Caki2 (cell line): ENCODE data around the gene TNRC6C. TPM values are rescaled to one million over a fixed set of nuclear protein-coding genes. Genes with fewer than 3 reads are reported as not detected.
A peak's percentile ranks its signal among the peaks of the same experiment; 100 is the strongest.

Experiments used
- DNase-seq: peaks from one replicate; pipeline ENCODE4 v3.0.0-alpha.2; 2015; ENCODE audit warnings: low read depth
- in situ Hi-C: cut with HindIII; loops from 2 replicates; pipeline ENCODE4 v1.10.0; 2016; ENCODE audit warnings: low sequenced_read_pairs, low pct_unique_long_range_greater_than_20kb, mixed read lengths
- total RNA-seq: library from RNA; depleted of rRNA; stranded (reverse); fragments of >200 nt; shearing (Covaris generic); gene quantifications from 2 replicates; pipeline ENCODE4 v1.2.3, GENCODE V29; 2014; ENCODE audit warnings: low replicate concordance; rRNA removed

TNRC6C gene, protein sequence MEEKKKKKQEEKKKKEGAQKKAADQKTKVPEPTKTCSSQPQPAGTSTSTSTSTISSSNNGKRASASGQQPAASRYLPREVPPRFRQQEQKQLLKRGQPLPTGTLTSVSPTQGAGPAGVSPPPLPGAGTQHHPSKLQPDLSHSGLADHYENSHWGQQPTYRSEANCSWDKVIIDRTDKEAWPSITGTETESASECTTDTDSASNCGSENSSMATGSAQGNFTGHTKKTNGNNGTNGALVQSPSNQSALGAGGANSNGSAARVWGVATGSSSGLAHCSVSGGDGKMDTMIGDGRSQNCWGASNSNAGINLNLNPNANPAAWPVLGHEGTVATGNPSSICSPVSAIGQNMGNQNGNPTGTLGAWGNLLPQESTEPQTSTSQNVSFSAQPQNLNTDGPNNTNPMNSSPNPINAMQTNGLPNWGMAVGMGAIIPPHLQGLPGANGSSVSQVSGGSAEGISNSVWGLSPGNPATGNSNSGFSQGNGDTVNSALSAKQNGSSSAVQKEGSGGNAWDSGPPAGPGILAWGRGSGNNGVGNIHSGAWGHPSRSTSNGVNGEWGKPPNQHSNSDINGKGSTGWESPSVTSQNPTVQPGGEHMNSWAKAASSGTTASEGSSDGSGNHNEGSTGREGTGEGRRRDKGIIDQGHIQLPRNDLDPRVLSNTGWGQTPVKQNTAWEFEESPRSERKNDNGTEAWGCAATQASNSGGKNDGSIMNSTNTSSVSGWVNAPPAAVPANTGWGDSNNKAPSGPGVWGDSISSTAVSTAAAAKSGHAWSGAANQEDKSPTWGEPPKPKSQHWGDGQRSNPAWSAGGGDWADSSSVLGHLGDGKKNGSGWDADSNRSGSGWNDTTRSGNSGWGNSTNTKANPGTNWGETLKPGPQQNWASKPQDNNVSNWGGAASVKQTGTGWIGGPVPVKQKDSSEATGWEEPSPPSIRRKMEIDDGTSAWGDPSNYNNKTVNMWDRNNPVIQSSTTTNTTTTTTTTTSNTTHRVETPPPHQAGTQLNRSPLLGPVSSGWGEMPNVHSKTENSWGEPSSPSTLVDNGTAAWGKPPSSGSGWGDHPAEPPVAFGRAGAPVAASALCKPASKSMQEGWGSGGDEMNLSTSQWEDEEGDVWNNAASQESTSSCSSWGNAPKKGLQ (N-terminal part only)
- 0.91 and 2.2 TPM in 2 replicates for total RNA-seq

DNA sequence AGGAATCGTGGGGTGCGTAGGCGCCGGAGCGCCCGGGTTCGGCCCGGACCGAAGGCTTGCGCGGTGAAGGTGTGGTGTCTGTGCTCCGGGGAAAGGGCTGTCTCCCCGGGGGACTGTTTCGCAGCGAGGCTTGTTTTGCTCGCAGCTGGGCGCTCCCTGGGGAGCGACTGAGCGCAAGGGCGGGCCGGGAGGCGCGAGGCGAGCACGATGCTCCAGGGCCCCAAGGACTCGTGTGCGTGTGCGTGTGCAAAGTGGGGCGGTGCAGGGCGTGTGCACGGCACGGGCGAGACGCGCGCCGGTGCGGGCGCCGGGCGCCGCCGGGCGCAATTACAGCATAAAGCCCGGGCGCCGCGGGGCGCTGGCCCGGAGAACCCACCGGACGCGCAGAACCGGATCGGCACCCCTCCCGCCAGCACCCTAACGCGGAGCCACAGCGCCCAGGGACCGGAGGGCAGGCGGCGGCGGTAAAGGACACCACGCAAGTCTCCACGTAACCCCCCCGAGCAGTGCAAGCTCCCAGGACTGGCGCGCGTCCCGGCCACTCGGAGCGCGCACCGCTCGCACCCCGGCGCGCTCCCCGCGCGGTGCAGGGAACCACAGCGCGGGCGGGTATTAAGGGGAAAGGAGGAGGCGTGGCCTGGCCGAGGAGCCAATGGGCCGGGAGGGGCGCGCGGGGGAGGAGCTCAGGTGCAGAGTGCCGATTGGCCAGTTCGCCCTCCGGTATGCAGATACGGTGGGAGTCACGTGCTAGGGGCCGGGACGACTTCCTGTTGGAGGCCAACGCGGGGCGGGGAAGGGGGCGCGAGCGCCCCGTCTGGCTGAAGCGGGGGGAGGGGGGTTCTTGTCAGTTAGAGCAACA lies at the start of gene TNRC6C:
TNRC6C (plus strand) TSS at position 847 of the 859 bp plus-strand sequence. CDS start 45,504 bp downstream, outside the sequence.
- in situ Hi-C loops = no loop called here
- peak; percentile 97 for DNase-seq

DNA sequence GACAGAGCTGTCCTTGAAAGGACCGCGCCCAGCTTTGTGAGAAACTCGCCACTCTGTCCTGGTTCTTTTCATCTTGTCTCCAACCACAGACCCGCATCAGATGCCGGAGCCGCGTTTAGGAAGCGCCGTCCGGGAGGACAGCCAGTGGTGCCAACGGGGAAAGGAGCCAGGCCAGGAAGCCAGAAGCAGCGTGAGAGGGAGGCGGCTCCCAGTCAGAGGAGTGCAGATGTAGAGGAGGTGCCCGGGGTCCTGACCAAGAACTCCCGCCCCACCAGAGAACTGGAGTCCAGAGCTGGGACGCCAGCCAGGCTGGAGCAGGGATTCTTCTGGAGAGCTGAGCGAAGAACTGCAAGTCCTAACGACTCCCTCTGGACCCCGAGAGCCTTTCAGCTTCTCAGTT lies 49.3 kb upstream of the TNRC6C start:
- in situ Hi-C loops = no loop called here
- DNase-seq = no peak

DNA sequence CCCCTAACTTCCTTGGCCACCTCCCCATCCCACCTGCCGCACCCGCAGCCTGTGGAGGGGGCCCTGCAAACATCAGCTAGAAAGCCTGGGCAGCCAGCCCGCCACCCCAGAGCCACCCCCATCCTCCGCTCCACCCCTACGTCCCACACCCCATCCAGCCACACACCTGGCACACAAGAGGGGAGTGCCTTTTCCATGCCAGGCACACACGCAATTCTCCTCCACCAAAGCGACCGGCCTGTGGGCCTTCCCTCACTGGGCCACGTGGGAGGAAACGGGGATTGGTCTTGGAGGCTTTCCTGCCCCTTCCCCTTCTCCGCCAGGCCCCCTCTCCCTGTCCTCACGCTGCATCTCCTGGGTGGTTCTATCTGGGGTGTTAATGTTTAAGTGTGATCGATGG lies 48.7 kb upstream of the TNRC6C start:
- in situ Hi-C loops = no loop called here
- no peak for DNase-seq

DNA sequence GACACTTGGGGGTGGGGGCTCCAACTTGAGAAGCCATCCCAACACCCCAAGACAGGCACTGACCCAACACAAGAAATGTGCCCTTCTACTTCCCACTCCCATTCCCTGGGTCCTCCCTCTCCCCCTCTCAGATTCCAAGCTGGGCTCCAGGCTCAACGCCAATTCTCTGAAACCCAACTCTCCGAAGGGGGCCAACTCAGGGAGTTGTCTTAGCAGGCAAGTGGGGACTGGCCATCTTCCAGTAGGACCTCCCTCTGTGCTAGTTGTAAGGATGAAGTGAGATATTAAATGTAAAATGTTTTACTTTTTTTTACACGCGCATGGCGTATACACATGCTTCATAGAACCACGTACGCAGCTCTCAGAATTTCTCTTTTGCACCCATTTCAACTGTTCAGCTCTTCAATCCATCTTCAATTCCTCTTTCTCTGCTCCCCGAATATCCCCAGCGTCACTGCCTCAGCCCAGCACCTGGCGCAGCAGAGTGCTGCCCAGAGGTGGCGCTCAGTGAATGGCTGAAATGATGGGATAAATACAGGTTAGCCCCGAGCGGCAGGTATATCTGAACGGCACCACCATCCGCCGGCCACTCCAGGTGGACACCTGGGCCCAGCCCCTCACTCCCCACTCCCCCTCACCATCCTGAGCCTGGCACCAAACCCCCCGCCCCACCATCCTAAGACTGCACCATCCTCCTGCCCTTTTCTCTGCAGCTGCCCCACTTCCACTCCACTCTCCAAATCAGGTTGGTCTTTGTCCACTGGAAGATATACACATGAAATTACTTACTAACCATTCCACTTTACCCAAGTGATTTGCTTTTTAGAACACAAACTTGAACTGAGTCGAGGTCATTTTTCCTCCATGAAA lies 43.9 kb upstream of the TNRC6C start:
- DNase-seq = no peak
- in situ Hi-C loops = no loop called here

DNA sequence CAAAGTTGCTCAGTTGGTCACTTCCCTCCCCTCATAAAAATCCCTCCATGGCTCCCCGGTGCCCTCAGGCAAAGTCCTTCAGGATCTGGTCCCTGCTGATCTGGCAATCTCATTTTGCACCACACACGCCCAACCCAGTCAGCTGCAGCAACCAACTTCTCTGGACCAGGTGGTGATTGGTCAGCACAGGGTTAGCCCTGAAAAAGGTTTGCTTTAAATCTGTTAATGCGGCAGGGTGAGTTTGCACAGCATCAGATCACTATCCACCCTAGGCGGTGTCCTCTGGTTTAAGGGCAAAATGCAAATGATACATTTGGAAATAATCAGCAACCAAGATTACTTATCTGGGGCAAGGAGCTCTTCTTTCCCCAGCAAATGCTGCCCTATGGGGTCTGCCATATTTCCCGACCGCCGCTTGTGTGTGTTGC lies 42.9 kb upstream of the TNRC6C start:
- in situ Hi-C loops = no loop called here
- no peak for DNase-seq

DNA sequence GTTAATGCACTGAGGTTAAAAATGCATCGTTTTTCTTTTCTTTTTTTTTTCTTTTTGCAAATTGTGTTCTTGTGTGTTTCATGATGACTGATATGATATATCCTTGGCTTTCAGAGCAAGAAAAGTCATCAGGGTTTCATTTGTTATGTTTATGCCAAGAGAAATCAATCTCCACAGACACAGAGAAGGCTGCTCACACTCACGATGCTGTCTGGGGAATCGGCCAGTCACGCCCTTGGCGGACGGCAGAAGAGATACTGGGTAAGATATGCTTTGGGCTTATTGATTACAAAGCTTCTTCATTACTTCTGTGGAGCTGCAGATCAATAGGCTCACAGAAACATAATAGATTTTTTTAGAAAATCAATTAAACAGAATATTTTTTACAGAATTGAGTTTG lies 42.2 kb upstream of the TNRC6C start:
- in situ Hi-C loops = no loop called here
- no peak for DNase-seq

DNA sequence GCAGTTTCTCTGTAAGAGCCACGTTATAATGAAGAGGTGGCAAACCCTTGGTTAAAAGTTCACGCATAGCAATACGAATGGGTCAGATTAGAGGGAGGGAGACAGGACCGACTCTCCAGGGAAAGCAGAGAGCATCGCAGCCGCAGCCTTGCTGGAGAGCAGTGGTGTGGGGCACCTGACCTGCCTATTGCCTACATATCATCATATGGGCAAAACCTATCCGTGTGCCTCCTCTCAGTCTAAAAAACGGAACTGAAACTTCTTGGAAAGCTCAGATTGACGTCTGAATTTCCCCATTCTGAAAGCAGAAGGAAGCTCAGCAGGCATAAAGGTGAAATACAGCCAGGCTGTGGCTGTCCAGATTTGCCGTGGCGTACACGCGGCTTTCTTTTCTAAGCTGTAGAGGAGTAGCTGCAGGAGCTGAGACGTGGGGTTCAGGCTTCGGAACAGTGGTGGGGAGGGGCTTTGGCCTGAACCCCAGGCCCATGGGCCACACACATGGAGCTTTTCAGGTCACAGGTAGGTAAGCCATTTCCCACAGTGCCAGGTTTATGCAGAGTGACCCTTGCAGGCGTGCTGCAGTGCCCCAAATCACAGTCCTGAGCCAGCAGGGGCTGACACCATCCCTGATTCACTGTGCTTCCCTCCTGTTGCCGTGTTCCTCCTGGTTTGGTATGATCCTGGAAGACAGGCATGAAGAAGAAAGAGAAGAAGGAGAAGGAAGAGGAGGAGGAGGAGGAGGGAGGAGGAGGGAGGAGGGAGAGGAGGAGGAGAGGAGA lies 41.6 kb upstream of the TNRC6C start:
- in situ Hi-C loops = no loop called here
- no peak for DNase-seq

DNA sequence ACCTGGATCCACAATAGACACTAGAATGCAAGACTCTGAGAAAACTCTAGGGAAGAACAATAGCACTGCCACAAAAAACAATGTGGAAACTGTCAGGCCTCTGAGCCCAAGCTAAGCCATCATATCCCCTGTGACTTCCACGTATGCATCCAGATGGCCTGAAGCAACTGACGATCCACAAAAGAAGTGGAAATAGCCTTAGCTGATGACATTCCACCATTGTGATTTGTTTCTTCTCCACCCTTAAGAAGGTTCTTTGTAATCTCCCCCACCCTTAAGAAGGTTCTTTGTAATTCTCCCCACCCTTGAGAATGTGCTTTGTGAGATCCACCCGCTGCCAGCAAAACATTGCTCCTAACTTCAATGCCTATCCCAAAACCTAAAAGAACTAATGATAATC lies 39.2 kb upstream of the TNRC6C start:
- no peak for DNase-seq
- in situ Hi-C loops = no loop called here

DNA sequence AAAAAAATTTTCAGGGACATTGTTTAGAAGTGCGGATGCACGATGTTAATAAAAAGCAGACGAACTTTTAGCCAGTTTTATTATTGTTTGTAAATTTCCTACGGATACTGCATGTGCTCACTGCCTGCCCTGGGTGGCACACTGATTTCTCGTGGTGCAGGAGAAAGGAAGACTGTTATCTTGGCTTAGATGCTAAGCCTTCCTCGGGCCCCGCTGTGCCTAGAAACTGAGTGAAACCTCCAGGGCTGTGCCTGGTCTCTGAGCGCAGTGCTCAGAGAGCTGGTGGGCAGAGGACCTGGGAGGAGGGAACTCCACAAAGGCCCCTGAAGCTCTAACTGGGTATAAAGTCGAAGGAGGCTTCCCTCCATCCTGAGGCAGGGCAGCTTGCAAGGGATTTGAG lies 35.4 kb upstream of the TNRC6C start:
- in situ Hi-C loops = no loop called here
- no peak for DNase-seq

DNA sequence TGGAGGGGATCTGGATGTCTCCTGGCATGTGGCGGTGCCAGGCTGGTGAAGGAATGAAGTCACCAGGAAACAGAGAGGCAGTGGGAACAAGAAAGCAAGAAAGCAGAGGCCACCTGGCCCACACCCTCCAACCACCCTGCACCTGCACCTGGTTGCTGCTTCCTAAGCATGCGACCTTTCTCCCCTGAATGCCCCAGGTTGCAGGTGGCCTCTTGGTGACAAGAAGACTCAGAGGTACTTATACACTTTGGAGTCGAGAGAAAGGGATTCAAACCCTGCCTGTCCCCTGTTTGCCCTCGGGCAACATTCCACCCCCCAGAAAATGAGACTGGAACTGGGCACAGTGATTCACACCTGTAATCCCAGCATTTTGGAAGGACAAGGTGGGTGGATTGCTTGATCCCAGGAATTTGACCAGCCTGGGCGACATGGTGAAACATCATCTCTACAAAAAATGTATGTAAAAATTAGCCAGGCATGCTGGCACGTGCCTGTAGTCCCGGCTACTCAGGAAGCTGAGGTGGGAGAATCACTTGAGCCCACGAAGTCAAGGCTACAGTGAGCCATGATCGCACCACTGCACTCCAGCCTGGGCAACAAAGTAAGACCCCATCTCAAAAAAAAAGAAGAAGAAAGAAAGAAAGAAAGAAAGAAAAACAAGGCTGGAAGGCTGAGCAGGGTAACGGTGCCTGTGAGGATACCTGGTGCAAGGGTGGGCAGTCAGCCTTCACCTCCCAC lies 34.6 kb upstream of the TNRC6C start:
- no peak for DNase-seq
- in situ Hi-C loops = no loop called here

DNA sequence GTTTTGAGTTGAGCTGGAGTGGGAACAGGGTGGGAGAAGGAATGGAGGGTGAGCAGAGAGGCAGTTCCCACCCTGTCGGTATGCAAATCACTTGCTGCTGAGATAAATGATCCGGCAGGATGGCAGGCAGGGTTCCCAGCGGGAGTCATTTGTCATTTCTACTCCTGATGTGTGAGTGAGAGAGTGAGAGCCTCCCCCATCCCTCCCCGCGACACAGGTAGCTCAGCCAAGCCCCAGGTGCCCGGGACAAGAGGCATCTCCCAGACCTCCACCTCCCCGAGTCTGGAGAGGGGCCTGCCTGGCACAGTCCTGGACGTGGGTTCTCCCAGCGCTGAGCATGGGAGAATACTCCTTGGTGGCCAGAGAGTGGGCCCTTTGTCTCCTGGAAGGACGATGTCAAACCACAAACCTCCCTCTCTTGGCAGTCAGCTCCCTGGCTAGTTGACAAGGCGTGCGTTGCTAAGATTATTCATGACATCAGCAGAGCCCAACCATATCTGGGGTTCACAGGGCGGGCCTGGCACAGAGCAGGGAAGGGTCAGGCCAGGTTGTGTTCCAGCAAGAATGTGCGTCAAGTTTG lies 33.7 kb upstream of the TNRC6C start:
- no peak for DNase-seq
- in situ Hi-C loops = no loop called here

DNA sequence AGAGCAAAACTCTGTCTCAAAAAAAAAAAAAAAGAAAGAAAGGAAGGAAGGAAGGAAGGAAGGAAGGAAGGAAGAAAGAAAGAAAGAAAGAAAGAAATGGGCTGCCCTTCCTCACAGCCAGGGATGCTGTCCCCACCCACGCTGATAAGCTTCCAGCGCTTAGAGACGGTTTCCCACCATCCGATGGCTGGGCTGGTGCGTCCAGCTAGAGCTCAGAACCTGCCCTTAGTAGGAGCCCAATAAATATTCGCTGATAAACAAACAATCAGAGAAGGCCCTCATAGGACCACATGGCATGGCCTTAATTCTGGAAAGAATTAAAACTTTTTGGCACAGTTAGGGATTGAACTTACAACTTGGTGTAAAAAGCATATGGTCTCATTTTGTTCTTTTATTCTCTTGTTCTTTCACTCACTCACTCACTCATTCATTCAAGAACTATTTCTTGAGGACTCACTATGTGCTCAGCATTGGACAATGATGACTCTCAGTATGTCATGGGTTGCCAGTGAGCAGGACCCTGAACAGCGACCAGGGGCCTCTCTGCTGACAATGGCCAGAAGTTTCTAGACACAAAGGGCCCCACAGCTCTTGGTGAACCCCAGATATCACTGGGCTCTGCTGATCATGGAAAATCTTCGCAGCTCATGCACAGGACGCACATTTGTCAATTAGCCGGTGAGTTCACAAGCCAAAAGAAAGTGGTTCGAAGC lies 32.5 kb upstream of the TNRC6C start:
- in situ Hi-C loops = no loop called here

DNA sequence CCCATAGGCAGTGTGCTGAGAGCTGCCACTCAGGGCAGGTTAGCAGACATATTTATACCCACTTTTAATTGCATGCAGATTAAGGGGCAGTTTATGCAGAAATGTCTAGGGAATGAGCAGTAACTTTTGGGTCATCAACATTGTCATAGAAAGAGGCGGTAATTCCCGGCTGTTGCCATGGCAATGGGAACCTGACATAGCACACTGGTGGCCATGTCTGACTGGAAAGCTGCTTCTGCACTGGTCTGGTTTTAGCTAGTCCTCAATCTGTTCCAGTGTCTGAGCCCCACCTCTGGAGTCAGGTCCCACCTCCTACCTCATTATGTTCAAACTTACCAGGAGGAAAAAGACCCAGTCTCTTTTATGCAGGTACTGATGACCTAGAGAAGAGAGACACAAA lies 31.5 kb upstream of the TNRC6C start:
- no peak for DNase-seq
- in situ Hi-C loops = no loop called here

More for the DNA sequence above, 32.5 kb upstream of the TNRC6C start:
- no peak for DNase-seq

DNA sequence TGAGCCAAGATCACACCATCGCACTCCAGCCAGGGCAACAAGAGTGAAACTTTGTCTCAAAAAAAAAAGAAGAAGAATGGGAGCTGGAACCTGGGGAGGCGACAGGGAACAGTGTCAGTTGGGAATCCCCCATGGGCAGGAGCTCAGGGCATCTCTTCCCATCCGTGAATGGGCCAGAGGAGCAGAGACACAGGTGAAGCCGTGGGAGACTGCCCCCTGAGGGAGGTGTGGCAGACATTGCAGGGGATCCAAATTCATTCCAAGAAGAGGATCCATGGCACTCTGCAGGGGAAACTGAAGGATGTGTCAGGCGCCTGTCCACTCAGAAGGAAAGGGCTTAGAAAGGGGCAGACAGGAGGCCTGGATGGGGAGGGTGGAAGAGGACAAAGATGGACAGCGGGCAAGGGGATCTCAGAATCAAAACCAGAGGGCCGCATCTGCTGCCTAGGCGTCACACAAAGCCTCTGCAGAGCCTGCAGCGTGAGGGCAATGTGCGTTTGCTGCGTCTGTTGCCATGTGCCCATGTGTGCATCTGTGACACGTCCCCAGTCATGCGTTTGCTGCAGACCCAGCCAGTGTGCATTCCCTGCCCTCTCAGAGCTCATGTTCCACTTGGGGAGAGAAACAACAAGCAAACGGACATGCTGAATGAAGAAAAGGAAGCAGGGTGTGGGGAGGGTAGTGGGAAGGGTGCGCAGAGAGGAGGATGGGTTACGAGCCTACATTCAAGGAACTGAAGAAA lies 30.6 kb upstream of the TNRC6C start:
- in situ Hi-C loops = no loop called here
- DNase-seq = no peak
